Measurements from ENCODE around the gene ELFN2. TPM values are rescaled to one million over a fixed set of nuclear protein-coding genes. Genes with fewer than 3 reads are reported as not detected.
"Not testable (repeated sequence)": the region's sequence is repeated elsewhere in the genome, so short reads cannot be mapped to it uniquely, and the experiment has no call there.

The ELFN2 gene
- total RNA-seq, 1 donor from 2014 or later: not detected

DNA sequence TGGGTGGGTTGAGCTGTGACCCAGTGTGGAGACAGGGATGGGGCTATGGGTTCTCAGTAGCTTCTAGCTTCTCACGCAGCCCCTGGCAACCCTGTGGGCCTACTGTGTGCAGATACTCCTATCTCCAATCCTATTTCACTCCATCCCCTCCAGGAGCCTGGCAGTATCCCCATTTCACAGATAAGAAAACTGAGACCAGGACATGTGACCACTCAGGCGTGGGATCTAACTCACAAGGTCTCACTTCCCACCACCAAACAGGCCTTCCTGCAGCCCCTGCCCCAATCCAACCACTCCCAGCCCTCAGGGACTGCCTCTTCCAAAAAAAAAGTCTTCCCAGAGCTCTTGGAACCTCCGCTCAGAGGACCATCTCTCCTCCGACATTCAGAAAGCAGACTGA lies 15.6 kb downstream of the ELFN2 start:
- no peak for DNase-seq (ENCODE audit: low read depth in 2 of 2)

DNA sequence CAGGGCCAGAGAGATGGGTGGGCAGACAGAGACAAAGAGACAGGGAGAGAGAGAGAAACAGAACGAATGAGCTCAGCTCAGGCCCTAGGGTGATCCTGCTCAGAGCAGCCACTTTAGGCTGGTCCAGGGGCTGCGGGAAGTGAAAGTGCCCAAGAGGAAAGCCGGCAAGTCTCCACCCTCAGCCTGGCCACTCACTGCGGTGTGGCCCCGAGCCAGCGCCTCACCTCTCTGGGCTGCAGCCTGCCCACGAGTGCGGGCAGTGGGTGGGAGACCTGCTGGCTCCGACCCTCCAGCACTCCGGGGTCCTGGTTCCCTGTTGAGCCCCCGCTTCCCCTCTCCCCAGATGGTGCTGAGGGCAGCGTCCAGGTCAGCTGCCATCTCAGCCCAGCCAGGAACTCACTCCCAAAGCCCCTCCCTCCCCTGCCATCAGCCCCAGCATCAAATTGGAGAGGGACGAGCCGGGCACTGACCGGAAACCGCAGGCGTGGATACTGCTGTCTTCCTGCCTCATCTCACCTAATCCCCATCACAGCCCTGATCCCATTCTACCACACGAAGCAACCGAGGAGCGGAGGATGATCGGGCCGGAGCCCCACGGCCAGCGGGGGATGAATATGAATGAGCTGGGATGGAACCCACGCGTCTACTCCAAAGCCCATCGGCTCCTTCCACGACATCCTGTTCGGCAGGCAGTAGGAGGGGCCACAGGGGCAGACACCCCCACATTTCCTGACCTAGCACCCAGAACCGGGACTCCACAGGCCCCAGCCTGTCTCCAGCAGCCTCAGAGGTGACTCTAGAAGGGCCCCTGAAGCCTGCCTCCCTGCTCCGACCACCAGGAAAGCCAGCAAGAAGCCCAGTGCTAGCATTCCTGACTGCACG lies 16.9 kb downstream of the ELFN2 start:
- DNase-seq (ENCODE audit: low read depth in 2 of 2): no peak

- no peak for DNase-seq (ENCODE audit: low read depth in 2 of 2)
Observed at GRCh38 chr22:37409459-37410050, 17.7 kb downstream of the ELFN2 start.

DNA sequence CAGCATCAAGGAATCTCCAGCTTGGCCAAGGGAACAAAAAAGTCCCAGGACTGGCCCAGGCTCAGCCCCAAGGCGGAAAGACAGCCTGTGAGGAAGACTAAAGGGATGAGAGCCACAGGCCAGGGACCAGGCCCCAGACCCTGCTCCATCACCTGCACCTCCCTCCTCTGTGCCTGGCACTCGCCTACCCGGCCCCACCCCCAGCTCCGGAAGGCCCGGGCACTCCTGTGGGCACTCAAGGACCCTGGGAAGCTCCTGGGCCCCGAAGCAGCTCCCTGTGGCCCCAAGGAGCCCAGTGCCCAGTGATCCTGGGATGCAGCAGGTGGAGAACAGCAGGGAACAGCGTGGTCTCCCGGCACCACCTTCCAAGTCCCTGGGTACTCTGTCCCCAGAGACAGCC lies 18.2 kb downstream of the ELFN2 start:
- no peak for DNase-seq (ENCODE audit: low read depth in 2 of 2)

DNA sequence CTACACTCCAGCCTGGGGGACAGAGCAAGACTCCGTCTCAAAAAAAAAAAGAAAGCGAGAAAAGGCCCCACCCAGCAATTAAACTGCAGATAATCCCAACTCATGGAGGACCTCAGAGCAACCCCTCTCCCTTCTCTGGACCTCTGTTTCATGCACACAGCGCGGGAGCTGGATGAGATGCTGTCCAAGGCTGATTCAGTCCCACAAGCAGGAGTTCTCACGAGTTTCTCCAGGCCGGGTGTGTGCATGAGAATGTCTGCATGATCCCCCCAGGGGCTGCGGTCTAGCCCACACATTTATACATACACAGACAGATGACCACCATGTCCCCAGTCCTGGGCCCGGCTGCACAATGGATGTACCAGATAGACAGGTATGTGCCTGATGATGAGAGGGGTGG lies 19.4 kb downstream of the ELFN2 start:
- no peak for DNase-seq (ENCODE audit: low read depth in 2 of 2)

DNA sequence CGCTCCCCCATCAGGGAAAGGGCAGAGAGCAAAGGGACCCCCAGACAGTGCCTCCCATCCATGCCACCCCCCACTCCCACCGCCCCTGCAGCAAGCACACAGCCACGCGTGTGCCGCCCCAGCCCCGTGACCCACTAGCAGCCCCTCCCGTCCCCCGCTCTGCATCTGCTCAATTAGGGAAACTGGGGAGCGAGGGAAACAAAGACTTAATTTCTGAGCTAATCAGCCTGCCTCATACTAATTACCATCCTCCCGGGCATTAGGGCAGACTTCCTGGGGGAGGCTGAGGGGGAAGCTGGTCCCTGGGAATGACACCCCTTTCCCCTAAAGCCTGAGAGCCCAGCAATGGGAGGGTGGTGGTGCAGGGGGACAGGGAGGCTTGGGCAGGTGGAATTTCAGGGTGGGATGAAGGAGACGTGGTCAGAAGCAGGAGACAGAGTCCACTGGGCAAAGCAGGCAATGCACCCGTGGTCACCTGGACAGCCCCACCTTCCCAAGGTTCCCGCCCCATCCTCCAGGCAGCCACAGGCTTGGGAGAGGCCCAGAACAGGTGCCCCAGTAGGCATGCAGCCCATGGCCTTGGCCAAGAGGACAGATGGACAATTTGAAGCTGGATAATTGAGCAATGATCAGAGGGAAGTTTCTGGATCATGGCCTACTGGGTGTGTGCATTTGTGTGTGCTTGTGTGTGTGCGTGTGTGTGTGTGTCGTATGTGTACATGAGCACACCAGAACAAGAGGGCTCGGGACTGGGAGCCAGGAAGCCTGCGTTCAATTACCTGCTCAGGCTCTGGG lies 20.6 kb downstream of the ELFN2 start:
- DNase-seq (ENCODE audit: low read depth in 2 of 2): no peak

DNA sequence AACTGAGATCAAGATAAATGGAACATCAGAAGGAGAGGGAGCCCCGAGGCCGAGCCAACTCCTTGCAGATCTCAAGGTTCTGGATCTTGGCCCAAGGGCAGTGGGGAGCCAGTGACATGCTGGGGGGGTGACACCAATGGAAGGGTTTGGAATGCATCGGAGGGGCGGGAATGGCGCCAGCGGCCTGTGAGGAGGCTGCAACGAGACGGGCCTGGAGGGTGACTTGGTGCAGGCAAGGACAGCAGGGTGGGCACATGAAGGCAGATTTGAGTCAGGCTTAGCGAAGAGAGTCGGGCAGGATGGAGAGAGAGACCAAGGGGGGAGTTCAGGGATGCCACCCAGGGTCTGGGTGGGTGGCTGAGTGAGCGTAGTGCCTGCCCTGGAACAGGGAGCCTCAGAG lies 23.2 kb downstream of the ELFN2 start:
- no peak for DNase-seq (ENCODE audit: low read depth in 2 of 2)

DNA sequence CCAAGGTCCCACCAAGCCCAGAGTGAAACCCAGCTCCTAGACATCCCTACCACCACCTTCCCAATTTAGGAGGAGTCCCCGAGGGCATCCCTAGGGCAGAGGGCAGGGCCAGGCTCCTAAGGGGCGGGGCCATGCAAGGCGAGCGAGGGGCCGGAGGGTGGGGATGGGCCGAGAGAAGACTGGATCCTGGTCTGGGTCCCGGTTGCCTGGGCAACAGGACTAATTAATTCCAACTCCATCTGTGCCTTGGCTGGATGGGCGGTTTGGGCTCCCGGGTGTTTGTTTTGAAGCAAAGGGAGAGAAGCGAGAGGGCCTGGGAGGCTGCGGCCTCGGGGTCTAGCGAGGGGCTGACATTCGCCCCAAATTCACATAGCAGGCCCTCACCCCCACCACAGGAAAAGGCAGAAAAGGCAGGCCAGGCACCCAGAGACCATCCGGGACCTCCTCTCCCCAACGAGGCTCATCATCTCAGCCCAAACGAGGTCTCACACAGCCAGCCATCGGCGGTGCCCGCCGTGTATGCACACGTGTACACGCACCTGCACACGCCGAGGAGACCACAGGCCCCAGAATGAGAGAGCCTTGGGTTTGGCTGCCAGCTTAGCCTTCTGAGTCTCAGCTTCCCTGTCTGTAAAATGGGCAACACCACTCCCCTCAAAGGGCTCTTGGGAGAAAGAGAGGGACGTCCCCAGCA lies 23.9 kb downstream of the ELFN2 start:
- DNase-seq (ENCODE audit: low read depth in 2 of 2): no peak

- DNase-seq (ENCODE audit: low read depth in 2 of 2): no peak
Observed at GRCh38 chr22:37402184-37402506, 25.1 kb downstream of the ELFN2 start.

DNA sequence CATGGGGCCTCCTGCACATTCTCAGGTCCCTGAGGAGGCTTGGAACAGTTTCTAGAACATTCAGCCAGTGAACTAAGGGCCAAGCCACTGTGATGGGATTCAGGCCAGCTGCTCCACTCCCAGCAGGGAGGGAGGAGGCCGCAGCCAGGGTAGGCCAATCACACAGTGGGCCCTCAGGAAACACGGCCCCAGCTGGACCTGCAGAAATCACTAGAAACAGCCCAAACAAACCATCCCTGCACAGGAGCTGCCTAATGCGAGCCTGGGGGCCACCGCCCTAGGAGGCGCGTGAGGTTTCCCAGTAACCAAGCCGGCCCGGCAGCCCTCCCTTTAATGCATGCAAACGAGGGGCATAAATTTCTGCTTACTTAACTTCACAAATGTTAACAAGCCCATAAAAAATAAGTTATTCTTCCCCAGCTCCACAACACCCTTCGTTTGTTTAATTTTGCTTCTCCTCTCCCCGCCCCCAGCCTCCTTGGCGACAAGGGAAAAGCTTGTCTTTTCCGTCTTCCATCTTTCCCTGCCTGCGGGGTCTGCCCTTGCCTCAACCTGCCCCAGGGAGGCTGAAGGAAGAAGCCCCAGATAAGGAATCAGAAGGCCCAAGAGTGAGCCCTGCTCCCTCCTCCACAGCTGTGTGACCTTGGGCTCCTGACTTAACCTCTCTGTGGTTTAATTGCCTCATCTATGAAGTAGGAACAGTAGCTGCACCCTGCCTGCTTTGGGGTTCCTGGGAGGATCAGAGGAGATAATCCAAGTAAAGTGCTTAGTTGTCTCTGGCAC lies 25.7 kb downstream of the ELFN2 start:
- no peak for DNase-seq (ENCODE audit: low read depth in 2 of 2)

GRCh38 chr22:37400719-37401118 lies 26.6 kb downstream of the ELFN2 start:
- DNase-seq (ENCODE audit: low read depth in 2 of 2): no peak

GRCh38 chr22:37399457-37399856 lies 27.8 kb downstream of the ELFN2 start:
- DNase-seq (ENCODE audit: low read depth in 2 of 2): not testable (repeated sequence)

DNA sequence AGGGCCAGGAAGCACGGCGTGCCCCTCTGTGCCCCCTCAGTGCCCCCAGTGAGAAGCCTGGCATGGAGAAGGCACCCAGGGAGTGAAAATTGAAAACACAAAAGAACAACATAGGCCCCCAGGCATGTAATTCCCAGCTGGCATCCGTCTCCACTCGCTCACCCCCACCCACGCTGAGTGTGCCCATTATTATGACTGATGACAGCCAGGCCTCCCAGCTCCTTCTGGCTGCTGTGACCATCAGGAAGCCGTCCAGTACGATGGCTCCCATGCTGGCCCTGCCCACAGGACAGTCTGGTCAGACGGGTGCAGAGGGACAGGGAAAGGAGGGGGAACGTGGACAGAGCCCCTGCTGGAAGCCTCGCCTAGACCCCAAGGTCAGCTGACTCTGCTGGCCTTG lies 30.1 kb downstream of the ELFN2 start:
- DNase-seq (ENCODE audit: low read depth in 2 of 2): no peak

DNA sequence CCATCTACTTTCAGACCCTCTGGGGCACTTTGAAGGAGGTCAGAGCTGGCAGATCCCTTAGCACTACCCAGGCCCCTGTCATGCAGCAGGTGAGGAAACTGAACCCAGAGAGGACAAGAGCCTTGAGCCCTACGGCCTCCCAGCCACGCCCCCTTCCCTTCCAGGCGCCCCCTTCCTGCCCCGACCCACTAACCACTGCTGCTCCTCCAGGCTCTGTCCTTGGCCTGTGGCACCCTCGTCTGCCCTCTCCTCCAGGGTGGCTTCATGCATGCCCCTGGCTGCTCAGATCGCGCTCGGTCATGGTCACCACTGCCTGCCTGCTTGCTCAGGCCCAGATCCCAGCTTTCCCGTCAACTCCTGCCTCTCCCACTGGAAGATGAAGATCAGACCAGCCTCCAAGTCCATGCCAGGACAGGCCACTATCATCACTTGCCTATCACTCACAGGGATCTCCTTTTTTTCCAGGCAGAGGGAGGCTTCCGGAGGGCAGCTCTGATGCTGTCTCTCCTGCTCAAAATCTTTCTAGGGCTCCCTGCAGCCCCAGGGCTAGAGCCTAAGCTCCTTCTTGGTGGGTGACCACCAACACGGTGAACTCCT lies 30.7 kb downstream of the ELFN2 start:
- no peak for DNase-seq (ENCODE audit: low read depth in 2 of 2)

- DNase-seq (ENCODE audit: low read depth in 2 of 2): no peak
Observed at GRCh38 chr22:37394341-37394740, 32.9 kb downstream of the ELFN2 start.

DNA sequence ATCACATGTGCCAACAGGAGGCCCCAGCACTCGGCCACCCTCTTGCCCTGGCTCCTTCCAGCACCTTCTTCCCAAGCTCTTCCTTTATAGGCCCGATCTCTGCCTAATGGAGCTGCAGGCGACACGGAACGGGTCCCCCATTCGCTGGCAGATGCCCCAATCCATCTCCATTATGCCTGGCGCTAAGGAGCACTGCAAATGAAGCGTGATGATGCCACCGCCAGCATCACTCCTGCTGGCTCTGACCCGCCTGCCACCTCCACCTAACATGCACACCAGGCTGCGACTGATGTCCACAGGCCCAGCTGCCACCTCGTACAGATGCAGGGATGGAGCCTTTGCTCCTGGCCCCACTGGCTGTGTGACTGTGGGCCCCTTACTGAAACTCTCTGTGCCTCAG lies 33.5 kb downstream of the ELFN2 start:
- DNase-seq (ENCODE audit: low read depth in 2 of 2): no peak

- no peak for DNase-seq (ENCODE audit: low read depth in 2 of 2)
Observed at GRCh38 chr22:37392721-37393328, 34.5 kb downstream of the ELFN2 start.

- DNase-seq (ENCODE audit: low read depth in 2 of 2): no peak
Observed at GRCh38 chr22:37391702-37392101, 35.6 kb downstream of the ELFN2 start.

- DNase-seq (ENCODE audit: low read depth in 2 of 2): no peak
Observed at GRCh38 chr22:37390075-37390474, 37.2 kb downstream of the ELFN2 start.

DNA sequence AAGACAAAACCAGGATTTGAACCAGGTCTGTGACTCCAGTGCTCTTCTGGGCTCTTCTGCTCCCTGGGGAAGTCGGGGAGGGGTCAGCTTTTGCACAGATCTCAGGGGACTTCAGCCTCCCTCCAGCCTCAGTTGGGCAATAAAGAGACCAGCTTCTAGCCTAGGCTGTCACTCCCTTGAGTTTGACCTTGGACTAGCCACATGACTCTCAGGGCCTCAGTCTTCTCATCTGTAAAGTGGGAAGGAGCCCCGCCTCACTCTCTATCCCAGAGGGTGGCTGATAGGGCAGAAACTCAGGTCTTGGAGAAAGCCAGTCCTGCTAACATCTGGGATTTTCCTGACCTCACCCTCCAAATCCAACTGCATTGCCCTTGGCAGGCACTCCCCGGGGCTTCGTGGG lies 38.7 kb downstream of the ELFN2 start:
- DNase-seq (ENCODE audit: low read depth in 2 of 2): no peak

Measured in lung microvascular endothelial cell (primary cell).